Left ventricle myocardium inferior (tissue), 1 donor: Measurements from ENCODE around the gene DDX17. TPM values are rescaled to one million over a fixed set of nuclear protein-coding genes. Genes with fewer than 3 reads are reported as not detected.

ENCODE experiments used
- DNase-seq: peaks from one replicate; pipeline ENCODE4 v3.0.0-alpha.2; 2020
- H3K27ac ChIP-seq: fragments of 200-600 bp; replicated peaks from 2 replicates; pipeline ENCODE4 v1.8.0; 2021
- H3K27me3 ChIP-seq: fragments of 200-600 bp; 2 replicates; pipeline ENCODE4 v1.8.0; 2021; ENCODE audit warnings: low read depth
- H3K36me3 ChIP-seq: fragments of 200-600 bp; 2 replicates; pipeline ENCODE4 v1.8.0; 2021
- H3K4me1 ChIP-seq: fragments of 200-600 bp; 2 replicates; pipeline ENCODE4 v1.8.0; 2021
- H3K4me3 ChIP-seq: fragments of 200-600 bp; 2 replicates; pipeline ENCODE4 v1.8.0; 2021; ENCODE audit warnings: mild to moderate bottlenecking, moderate library complexity
- H3K9me3 ChIP-seq: fragments of 200-600 bp; replicated peaks from 2 replicates; pipeline ENCODE4 v1.8.0; 2021
- intact Hi-C: fragments of 100-400 bp; cut with micrococcal nuclease; formaldehyde crosslinking; loops from one replicate; pipeline ENCODE4 v1.11.0; 2022
- total RNA-seq: library from RNA; stranded (reverse); fragmentation: NEBNext Ultra II Directional; extraction: Animal tissue kit (Norgen Biotek cat#: 25700); gene quantifications from one replicate; pipeline ENCODE4 v1.2.1, GENCODE V29; 2021
- TF ChIP-seq, protein P1 (sequence below): fragments of 200-600 bp; IDR thresholded peaks from 2 replicates; pipeline ENCODE4 v1.8.0; 2021; ENCODE audit warnings: antibody characterized with exemption, mild to moderate bottlenecking, borderline replicate concordance
- donor health status: DM: no; HTN: yes; CAD: no; lungs with severe emphysema.

Gene DDX17
- total RNA-seq, 1 donor from 2014 or later: 228 TPM

DNA sequence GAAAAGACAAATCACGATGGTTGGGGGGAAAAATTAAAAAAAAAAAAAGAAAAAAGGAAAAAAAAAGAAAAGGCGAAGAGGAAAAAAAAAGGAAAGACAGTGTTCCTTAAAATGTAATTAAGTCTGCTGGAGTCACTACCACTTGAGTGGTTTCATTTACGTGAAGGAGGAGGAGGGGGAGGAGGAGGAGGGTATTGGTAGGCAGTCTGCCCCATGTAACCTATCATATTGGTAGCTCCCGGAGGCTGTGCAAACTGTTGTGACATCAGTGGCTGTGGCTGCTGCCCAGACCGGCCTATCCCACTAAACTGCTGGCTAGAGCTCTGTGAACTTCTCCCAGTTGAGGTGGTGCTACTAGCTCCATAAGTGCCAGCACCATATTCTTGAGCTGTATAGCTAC lies 20.3 kb downstream of the DDX17 start:
- Histone ChIP-seq H3K9me3 (no peaks in the 10 kb centered on the region), H3K27ac (no peak overlapping the region), H3K27me3 (no peaks in the 10 kb centered on the region), H3K4me1 (peaks cover 34% of the 10 kb centered on the region), H3K4me3 (no peak overlapping the region), H3K36me3 (peaks cover 100% of the 10 kb centered on the region)
- no peak for DNase-seq
- TF ChIP-seq, protein P1, sequence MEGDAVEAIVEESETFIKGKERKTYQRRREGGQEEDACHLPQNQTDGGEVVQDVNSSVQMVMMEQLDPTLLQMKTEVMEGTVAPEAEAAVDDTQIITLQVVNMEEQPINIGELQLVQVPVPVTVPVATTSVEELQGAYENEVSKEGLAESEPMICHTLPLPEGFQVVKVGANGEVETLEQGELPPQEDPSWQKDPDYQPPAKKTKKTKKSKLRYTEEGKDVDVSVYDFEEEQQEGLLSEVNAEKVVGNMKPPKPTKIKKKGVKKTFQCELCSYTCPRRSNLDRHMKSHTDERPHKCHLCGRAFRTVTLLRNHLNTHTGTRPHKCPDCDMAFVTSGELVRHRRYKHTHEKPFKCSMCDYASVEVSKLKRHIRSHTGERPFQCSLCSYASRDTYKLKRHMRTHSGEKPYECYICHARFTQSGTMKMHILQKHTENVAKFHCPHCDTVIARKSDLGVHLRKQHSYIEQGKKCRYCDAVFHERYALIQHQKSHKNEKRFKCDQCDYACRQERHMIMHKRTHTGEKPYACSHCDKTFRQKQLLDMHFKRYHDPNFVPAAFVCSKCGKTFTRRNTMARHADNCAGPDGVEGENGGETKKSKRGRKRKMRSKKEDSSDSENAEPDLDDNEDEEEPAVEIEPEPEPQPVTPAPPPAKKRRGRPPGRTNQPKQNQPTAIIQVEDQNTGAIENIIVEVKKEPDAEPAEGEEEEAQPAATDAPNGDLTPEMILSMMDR: no peak
- intact Hi-C loops: no loop called here

DNA sequence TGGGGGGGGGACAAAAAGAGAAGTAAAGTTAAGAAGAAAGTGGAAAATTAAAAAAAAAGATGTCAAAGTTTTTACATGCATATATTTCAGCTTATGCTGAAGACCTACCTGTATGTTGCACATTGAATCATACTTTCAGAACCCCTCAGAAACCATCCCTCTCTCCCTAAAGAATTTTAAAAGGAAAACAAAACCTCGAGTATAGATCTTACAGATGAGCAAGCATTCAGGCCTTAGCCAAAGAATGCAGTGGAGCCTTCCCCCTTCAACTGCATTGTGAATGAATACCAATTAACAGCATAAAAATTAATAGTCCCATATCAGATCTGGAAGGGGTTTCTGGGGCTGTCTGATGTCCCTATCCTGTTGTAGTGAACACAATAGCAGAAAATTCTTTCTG lies 21.9 kb downstream of the DDX17 start:
- H3K27ac ChIP-seq: no peak overlapping the region
- no peaks in the 10 kb centered on the region for H3K27me3 ChIP-seq
- peaks cover 96% of the 10 kb centered on the region for H3K36me3 ChIP-seq
- H3K4me3 ChIP-seq: no peak overlapping the region
- TF ChIP-seq, protein P1: no peak
- peaks cover 23% of the 10 kb centered on the region for H3K4me1 ChIP-seq
- DNase-seq: no peak
- intact Hi-C loops: no loop called here
- H3K9me3 ChIP-seq: no peaks in the 10 kb centered on the region

DNA sequence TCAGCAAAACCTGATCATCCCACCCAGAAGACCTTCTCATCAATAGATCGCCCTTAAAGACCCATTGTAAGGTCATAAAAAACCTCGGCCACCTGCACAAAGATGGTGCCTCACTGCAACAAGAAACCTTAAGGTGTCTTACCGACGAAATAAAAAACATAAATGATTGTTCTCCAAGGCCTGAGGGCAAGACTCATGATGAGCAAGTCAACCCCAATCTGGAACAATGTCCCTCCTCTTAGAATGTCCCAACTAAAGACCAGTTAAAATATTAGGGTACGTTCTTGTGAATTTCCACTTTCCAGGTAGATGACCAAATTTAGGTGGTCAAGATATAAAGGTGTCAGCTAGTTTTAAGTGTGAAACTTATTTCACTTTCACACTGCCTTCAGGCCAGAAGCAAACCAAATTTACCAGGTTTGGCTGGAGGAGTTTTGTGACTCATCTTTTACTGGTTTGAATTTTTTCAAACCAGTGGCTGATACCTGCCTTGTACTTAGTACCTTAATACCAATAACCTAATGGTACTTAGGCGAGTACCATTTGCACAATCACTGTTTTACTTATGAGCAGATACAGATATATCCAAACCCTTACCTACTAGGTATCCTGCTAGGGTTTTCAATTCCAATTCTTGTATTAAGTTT lies 23.3 kb downstream of the DDX17 start:
- TF ChIP-seq, protein P1: no peak
- intact Hi-C loops: no loop called here
- no peaks in the 10 kb centered on the region for H3K9me3 ChIP-seq
- H3K27ac ChIP-seq: no peak overlapping the region
- no peak overlapping the region for H3K4me3 ChIP-seq
- H3K36me3 ChIP-seq: peaks cover 82% of the 10 kb centered on the region
- DNase-seq: no peak
- H3K4me1 ChIP-seq: peaks cover 21% of the 10 kb centered on the region
- no peaks in the 10 kb centered on the region for H3K27me3 ChIP-seq

DNA sequence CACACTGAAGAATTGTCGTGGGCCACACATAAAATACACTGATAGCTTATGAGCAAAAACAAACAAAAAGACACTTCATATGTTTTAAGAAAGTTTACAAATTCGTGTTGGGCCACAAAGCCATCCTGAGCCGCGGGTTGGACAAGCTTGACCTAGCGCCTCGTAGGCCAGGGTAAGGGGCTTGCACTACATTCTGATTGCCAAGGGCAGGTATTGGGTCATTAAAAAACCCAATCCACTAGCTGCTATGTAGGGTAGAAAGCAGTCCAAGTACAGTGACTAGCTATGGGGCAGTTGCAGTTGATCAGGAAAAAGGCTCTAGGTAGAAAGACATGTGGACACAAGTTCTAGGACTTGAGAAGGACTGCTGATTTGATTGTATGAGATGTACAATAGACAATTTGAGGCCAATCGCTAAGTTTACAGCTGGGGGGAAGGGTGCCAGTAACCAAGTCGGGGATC lies 24.2 kb downstream of the DDX17 start:
- H3K4me1 ChIP-seq: peaks cover 17% of the 10 kb centered on the region
- intact Hi-C loops: no loop called here
- no peak for DNase-seq
- no peaks in the 10 kb centered on the region for H3K9me3 ChIP-seq
- H3K27ac ChIP-seq: no peak overlapping the region
- no peaks in the 10 kb centered on the region for H3K27me3 ChIP-seq
- TF ChIP-seq, protein P1: no peak
- no peak overlapping the region for H3K4me3 ChIP-seq
- H3K36me3 ChIP-seq: peaks cover 73% of the 10 kb centered on the region

DNA sequence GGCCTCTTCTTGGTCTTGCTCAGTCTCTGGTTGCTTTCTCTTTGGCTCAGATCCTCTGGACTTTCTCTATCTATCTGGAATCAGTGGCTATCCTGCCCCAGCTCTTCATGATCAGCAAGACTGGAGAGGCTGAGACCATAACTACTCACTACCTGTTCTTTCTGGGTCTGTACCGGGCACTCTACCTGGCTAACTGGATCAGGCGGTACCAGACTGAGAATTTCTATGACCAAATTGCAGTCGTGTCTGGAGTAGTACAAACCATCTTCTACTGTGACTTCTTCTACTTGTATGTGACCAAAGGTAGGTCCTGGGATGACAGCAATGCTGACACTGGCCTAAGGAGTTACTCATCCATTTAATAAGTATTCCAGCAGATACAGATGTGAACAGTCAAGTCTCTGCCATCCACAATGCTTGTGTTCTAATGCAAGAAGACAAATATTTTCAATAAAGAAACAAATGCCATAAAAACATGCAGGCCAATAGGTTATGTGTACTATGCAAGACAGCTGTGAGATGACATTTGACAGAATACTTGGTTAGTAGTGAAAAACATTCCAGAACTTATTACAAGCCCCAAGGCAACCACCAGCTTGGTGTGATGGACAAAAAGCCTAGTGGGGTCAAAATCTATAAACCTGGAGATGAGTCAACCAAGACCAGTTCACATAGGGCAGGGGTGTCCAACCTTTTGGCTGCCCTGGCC lies 24.8 kb downstream of the DDX17 start:
- Histone ChIP-seq H3K4me3 (no peak overlapping the region), H3K27me3 (no peaks in the 10 kb centered on the region), H3K9me3 (no peaks in the 10 kb centered on the region), H3K27ac (no peak overlapping the region), H3K36me3 (peaks cover 67% of the 10 kb centered on the region), H3K4me1 (peaks cover 12% of the 10 kb centered on the region)
- DNase-seq: no peak
- TF ChIP-seq, protein P1: no peak
- intact Hi-C loops: no loop called here
